H9 (cell line): ENCODE measurements around the gene ARMH3. TPM values are rescaled to one million over a fixed set of nuclear protein-coding genes. Genes with fewer than 3 reads are reported as not detected.

ENCODE experiments used
- DNase-seq: peaks from one replicate; pipeline ENCODE4 v3.0.0-alpha.2; 2017
- H2AFZ ChIP-seq: one replicate; pipeline ENCODE4 v1.6.1; 2013; ENCODE audit warnings: mild to moderate bottlenecking, low read length, control low read depth, moderate library complexity
- H2AK5ac ChIP-seq: 2 replicates; pipeline ENCODE4 v1.6.1; 2013; ENCODE audit warnings: low read length, control low read depth, mixed read lengths; ENCODE audit not compliant: insufficient read length
- H2BK120ac ChIP-seq: one replicate; pipeline ENCODE4 v1.6.1; 2013; ENCODE audit warnings: low read depth, mild to moderate bottlenecking, low read length, control low read depth, inconsistent platforms; ENCODE audit not compliant: poor library complexity, severe bottlenecking
- H2BK12ac ChIP-seq: 2 replicates; pipeline ENCODE4 v1.6.1; 2013; ENCODE audit warnings: low read length, control low read depth, mixed read lengths, low read depth; ENCODE audit not compliant: insufficient read length
- H2BK15ac ChIP-seq: 2 replicates; pipeline ENCODE4 v1.6.1; 2013; ENCODE audit warnings: low read depth, low read length, control low read depth
- H2BK20ac ChIP-seq: one replicate; pipeline ENCODE4 v1.6.1; 2013; ENCODE audit warnings: low read depth, mild to moderate bottlenecking, low read length, control low read depth, inconsistent platforms; ENCODE audit not compliant: poor library complexity, severe bottlenecking
- H2BK5ac ChIP-seq: 2 replicates; pipeline ENCODE4 v1.6.1; 2013; ENCODE audit warnings: low read length, control low read depth, mixed read lengths; ENCODE audit not compliant: insufficient read length
- H3K14ac ChIP-seq: 2 replicates; pipeline ENCODE4 v1.6.1; 2013; ENCODE audit warnings: low read length, control low read depth; ENCODE audit not compliant: insufficient read depth
- H3K18ac ChIP-seq: 2 replicates; pipeline ENCODE4 v1.6.1; 2013; ENCODE audit warnings: low read depth, mild to moderate bottlenecking, mixed read lengths, low read length, control low read depth; ENCODE audit not compliant: insufficient read length
- H3K23ac ChIP-seq: 2 replicates; pipeline ENCODE4 v1.6.1; 2013; ENCODE audit warnings: low read length, control low read depth, mixed read lengths, low read depth; ENCODE audit not compliant: insufficient read length
- H3K23me2 ChIP-seq: 2 replicates; pipeline ENCODE4 v1.6.1; 2013; ENCODE audit warnings: low read depth, mild to moderate bottlenecking, mixed read lengths, low read length, control low read depth; ENCODE audit not compliant: insufficient read length, poor library complexity, severe bottlenecking
- H3K27ac ChIP-seq: 2 replicates; pipeline ENCODE4 v1.5.1; 2013; ENCODE audit warnings: low read length, control low read depth, mixed read lengths, low read depth; ENCODE audit not compliant: insufficient read length
- H3K27me3 ChIP-seq: 2 replicates; pipeline ENCODE4 v1.6.1; 2013; ENCODE audit warnings: low read length, control low read depth, inconsistent platforms; ENCODE audit not compliant: insufficient read depth
- H3K4ac ChIP-seq: 2 replicates; pipeline ENCODE4 v1.6.1; 2013; ENCODE audit warnings: low read depth, mild to moderate bottlenecking, control low read depth, inconsistent platforms, low read length, moderate library complexity
- H3K4me1 ChIP-seq: 2 replicates; pipeline ENCODE4 v1.6.1; 2013; ENCODE audit warnings: low read length, control low read depth, inconsistent platforms; ENCODE audit not compliant: insufficient read depth
- H3K4me2 ChIP-seq: 2 replicates; pipeline ENCODE4 v1.6.1; 2013; ENCODE audit warnings: low read length, control low read depth, mixed read lengths; ENCODE audit not compliant: insufficient read length, insufficient read depth
- H3K56ac ChIP-seq: 2 replicates; pipeline ENCODE4 v1.6.1; 2013; ENCODE audit warnings: low read depth, mild to moderate bottlenecking, mixed read lengths, low read length, control low read depth; ENCODE audit not compliant: insufficient read length
- H3K79me1 ChIP-seq: 2 replicates; pipeline ENCODE4 v1.6.1; 2013; ENCODE audit warnings: low read depth, mild to moderate bottlenecking, moderate library complexity, low read length, control low read depth, inconsistent platforms; ENCODE audit not compliant: insufficient read depth, poor library complexity, severe bottlenecking
- H3K79me2 ChIP-seq: 2 replicates; pipeline ENCODE4 v1.6.1; 2013; ENCODE audit warnings: low read length, control low read depth, inconsistent platforms; ENCODE audit not compliant: insufficient read depth
- H3K9ac ChIP-seq: 2 replicates; pipeline ENCODE4 v1.6.1; 2013; ENCODE audit warnings: low read length, control low read depth, mixed read lengths; ENCODE audit not compliant: insufficient read length; ENCODE audit errors: extremely low read depth
- H3K9me3 ChIP-seq: one replicate; pipeline ENCODE4 v1.6.1; 2013; ENCODE audit warnings: low read depth, low read length, inconsistent platforms; ENCODE audit not compliant: control insufficient read depth
- H3T11ph ChIP-seq: one replicate; pipeline ENCODE4 v1.6.1; 2013; ENCODE audit warnings: mild to moderate bottlenecking, low read length, control low read depth, inconsistent platforms
- H4K20me1 ChIP-seq: one replicate; pipeline ENCODE4 v1.6.1; 2013; ENCODE audit not compliant: control insufficient read depth, insufficient read length, insufficient read depth
- H4K5ac ChIP-seq: 2 replicates; pipeline ENCODE4 v1.6.1; 2013; ENCODE audit warnings: low read depth, mild to moderate bottlenecking, mixed read lengths, low read length, control low read depth; ENCODE audit not compliant: insufficient read length
- H4K8ac ChIP-seq: replicated peaks from 2 replicates; pipeline ENCODE4 v1.6.1; 2013; ENCODE audit warnings: low read length, control low read depth, mixed read lengths, low read depth; ENCODE audit not compliant: insufficient read length
- H4K91ac ChIP-seq: 2 replicates; pipeline ENCODE4 v1.6.1; 2013; ENCODE audit warnings: low read depth, mild to moderate bottlenecking, moderate library complexity, mixed read lengths, low read length, control low read depth; ENCODE audit not compliant: insufficient read length
- H3K27ac Mint-ChIP-seq, 3 experiments: 2 replicates in 2 of 3; 3 replicates in 1 of 3; pipeline ENCODE4 v1.8.0; 2020 to 2021; ENCODE audit warnings: mixed read lengths in 3 of 3, mild to moderate bottlenecking in 1 of 3, moderate library complexity in 1 of 3
- H3K27me3 Mint-ChIP-seq: 2 replicates; pipeline ENCODE4 v1.8.0; 2021; ENCODE audit warnings: low read depth, mild to moderate bottlenecking, moderate library complexity, mixed read lengths
- H3K36me3 Mint-ChIP-seq, 3 experiments: 2 replicates in 2 of 3; 3 replicates in 1 of 3; pipeline ENCODE4 v1.8.0; 2020 to 2021; ENCODE audit warnings: low read depth in 3 of 3, mixed read lengths in 3 of 3; ENCODE audit not compliant: insufficient read depth in 1 of 3
- H3K4me1 Mint-ChIP-seq, 2 experiments: 2 replicates each; pipeline ENCODE4 v1.8.0; 2020; ENCODE audit warnings: mixed read lengths in 2 of 2
- H3K4me3 Mint-ChIP-seq, 2 experiments: 2 replicates in 1 of 2; 3 replicates in 1 of 2; pipeline ENCODE4 v1.8.0; 2020 to 2021; ENCODE audit warnings: mild to moderate bottlenecking in 2 of 2, mixed read lengths in 2 of 2, moderate library complexity in 1 of 2
- H3K9me3 Mint-ChIP-seq, 2 experiments: 2 replicates in 1 of 2; 3 replicates in 1 of 2; pipeline ENCODE4 v1.8.0; 2020; ENCODE audit warnings: mild to moderate bottlenecking in 2 of 2, mixed read lengths in 2 of 2, moderate library complexity in 1 of 2
- WGBS: extraction: QIAGEN DNeasy Blood & Tissue Kit; methylation state at CpG from one replicate; pipeline ENCODE4 v1.1.7; 2013; ENCODE audit warnings: missing lambda C conversion rate, low lambda C conversion rate, mixed read lengths; ENCODE audit not compliant: insufficient read length; ENCODE audit errors: extremely low coverage; 5-methylcytosine and 5-hydroxymethylcytosine counted together
- total RNA-seq: library from RNA; stranded (reverse); gene quantifications from 2 replicates; pipeline ENCODE4 v1.2.1, GENCODE V29; 2021
- TF ChIP-seq, protein P1 (sequence below): fragments of 200-600 bp; sonication (generic); conservative IDR thresholded peaks from 3 replicates; pipeline ENCODE4 v1.8.0; 2021; ENCODE audit warnings: antibody characterized with exemption, mild to moderate bottlenecking

The ARMH3 gene
- total RNA-seq, 1 experiment from 2014 or later: 20.4 TPM

DNA sequence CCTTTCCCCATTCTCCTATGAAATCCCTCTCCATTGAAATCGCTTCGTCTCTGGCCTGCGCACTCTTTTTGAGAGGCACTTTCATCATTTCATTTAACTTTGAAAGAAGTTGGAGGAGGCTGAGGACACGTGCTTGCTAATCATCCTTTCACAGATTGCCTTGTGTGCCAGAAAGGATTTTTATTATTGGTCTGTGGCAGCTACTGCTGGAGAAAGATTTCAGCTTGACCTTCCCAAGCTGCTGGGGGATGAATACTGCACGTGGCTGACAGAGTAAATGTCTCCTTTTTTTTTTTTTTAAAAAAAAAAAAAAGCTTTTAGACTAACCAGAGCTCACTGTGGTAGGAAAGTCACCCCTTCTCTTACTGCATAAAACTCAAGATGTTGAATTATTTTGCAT, 168.2 kb downstream of the ARMH3 start:
- WGBS: no CpG with 5 or more reads among the region's 5 CpGs
- Mint-ChIP-seq H3K9me3 (no peaks in the 10 kb centered on the region), H3K36me3 (peaks cover 0 to 1% (median 0%) of the 10 kb centered on the region in 3 experiments; a peak in 2 of 7 replicates), H3K4me3 (no peak overlapping the region), H3K4me1 (no peaks in the 10 kb centered on the region), H3K27me3 (no peaks in the 10 kb centered on the region), H3K27ac (no peak overlapping the region)
- DNase-seq: no peak
- H3K4ac ChIP-seq: no peak overlapping the region
- no peak overlapping the region for H3K56ac ChIP-seq
- no peak overlapping the region for H4K5ac ChIP-seq
- no peak overlapping the region for H3K18ac ChIP-seq
- H3K9me3 ChIP-seq: no peaks in the 10 kb centered on the region
- H4K20me1 ChIP-seq: no peaks in the 10 kb centered on the region
- H3K14ac ChIP-seq: no peak overlapping the region
- H3K79me2 ChIP-seq: no peaks in the 10 kb centered on the region
- no peak overlapping the region for H4K91ac ChIP-seq
- no peak overlapping the region for H3K23ac ChIP-seq
- H2BK15ac ChIP-seq: no peak overlapping the region
- no peak overlapping the region for H3K27ac ChIP-seq
- H2AK5ac ChIP-seq: no peak overlapping the region
- no peaks in the 10 kb centered on the region for H3K23me2 ChIP-seq
- H3K27me3 ChIP-seq: no peaks in the 10 kb centered on the region
- H3T11ph ChIP-seq: no peak overlapping the region
- no peak overlapping the region for H2BK20ac ChIP-seq
- H4K8ac ChIP-seq: no peak overlapping the region
- no peak overlapping the region for H2BK120ac ChIP-seq
- no peak overlapping the region for H3K9ac ChIP-seq
- TF ChIP-seq, protein P1, sequence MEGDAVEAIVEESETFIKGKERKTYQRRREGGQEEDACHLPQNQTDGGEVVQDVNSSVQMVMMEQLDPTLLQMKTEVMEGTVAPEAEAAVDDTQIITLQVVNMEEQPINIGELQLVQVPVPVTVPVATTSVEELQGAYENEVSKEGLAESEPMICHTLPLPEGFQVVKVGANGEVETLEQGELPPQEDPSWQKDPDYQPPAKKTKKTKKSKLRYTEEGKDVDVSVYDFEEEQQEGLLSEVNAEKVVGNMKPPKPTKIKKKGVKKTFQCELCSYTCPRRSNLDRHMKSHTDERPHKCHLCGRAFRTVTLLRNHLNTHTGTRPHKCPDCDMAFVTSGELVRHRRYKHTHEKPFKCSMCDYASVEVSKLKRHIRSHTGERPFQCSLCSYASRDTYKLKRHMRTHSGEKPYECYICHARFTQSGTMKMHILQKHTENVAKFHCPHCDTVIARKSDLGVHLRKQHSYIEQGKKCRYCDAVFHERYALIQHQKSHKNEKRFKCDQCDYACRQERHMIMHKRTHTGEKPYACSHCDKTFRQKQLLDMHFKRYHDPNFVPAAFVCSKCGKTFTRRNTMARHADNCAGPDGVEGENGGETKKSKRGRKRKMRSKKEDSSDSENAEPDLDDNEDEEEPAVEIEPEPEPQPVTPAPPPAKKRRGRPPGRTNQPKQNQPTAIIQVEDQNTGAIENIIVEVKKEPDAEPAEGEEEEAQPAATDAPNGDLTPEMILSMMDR: no peak
- no peak overlapping the region for H2BK5ac ChIP-seq
- H2AFZ ChIP-seq: no peak overlapping the region
- H2BK12ac ChIP-seq: no peak overlapping the region
- no peak overlapping the region for H3K4me2 ChIP-seq
- no peaks in the 10 kb centered on the region for H3K4me1 ChIP-seq
- H3K79me1 ChIP-seq: no peaks in the 10 kb centered on the region
